Measurements from ENCODE around the gene DHRS4L2. TPM values are rescaled to one million over a fixed set of nuclear protein-coding genes. Genes with fewer than 3 reads are reported as not detected.
"Not testable (repeated sequence)": the region's sequence is repeated elsewhere in the genome, so short reads cannot be mapped to it uniquely, and the experiment has no call there.

Gene DHRS4L2
- total RNA-seq, 1 donor from 2014 or later, result 13.4 TPM

DNA sequence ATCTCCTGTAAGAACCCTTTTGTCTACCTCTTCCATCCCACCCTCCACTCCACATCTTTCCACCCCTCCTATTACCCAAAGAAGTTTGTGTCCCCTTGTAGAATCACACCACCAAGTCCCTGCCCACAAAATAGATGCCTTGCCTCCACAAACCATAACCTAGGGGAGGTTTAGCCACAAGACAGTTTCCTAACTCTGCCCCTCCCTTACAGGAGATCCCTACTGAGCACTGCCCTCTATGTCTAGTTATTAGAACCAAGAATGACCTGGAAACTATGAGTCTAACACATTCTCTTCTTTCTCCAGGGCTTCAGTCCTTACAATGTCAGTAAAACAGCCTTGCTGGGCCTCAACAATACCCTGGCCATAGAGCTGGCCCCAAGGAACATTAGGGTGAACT, 12.3 kb downstream of the DHRS4L2 start:
- H4K20me1 ChIP-seq (ENCODE audit: insufficient read depth, low read length); H3K4me3 Mint-ChIP-seq (ENCODE audit: unreplicated experiment); H3K9me3 Mint-ChIP-seq (ENCODE audit: unreplicated experiment); H3K36me3 Mint-ChIP-seq (ENCODE audit: low read depth, unreplicated experiment); H3K36me3 ChIP-seq (ENCODE audit: insufficient read depth, low read length); H3K9me3 ChIP-seq (ENCODE audit: insufficient read depth, low read depth, low read length); H3K27me3 Mint-ChIP-seq (ENCODE audit: low read depth, unreplicated experiment); FAIRE-seq; H3K4me1 Mint-ChIP-seq (ENCODE audit: low read depth, unreplicated experiment); H3K27ac ChIP-seq (ENCODE audit: low read depth, low read length); H3K27me3 ChIP-seq (ENCODE audit: insufficient read depth, low read length); H3K27ac Mint-ChIP-seq (ENCODE audit: unreplicated experiment); H3K9ac ChIP-seq (ENCODE audit: low read length); DNase-seq (ENCODE audit: low read depth); H3K4me1 ChIP-seq (ENCODE audit: insufficient read depth, low read length); H3K79me2 ChIP-seq (ENCODE audit: insufficient read depth, low read length); H3K4me3 ChIP-seq (ENCODE audit: insufficient read depth, low read depth, low read length); H3K4me2 ChIP-seq (ENCODE audit: low read length); H2AFZ ChIP-seq (ENCODE audit: low read depth, low read length): not testable (repeated sequence)

DNA sequence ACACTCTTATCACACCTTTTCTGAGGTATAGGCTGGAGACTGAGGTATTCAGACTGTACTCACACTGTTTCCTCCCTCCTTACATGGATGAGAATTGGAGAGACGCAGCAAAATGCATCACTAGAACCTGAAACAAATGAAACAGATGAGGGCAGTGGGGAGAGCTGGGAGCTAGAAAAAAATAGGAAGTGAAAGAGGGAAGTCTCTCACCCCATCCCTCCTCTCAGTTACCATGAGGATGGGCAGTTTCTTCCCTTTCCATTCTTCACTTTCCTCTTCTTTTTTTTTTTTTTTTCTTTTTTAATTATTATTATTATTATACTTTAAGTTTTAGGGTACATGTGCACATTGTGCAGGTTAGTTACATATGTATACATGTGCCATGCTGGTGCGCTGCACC, 12.9 kb downstream of the DHRS4L2 start:
- H3K4me1 ChIP-seq (ENCODE audit: insufficient read depth, low read length); H3K27me3 ChIP-seq (ENCODE audit: insufficient read depth, low read length); H3K27ac ChIP-seq (ENCODE audit: low read depth, low read length); H3K9me3 Mint-ChIP-seq (ENCODE audit: unreplicated experiment); H4K20me1 ChIP-seq (ENCODE audit: insufficient read depth, low read length); H3K4me1 Mint-ChIP-seq (ENCODE audit: low read depth, unreplicated experiment); H3K27me3 Mint-ChIP-seq (ENCODE audit: low read depth, unreplicated experiment); H3K27ac Mint-ChIP-seq (ENCODE audit: unreplicated experiment); H3K79me2 ChIP-seq (ENCODE audit: insufficient read depth, low read length); H3K36me3 ChIP-seq (ENCODE audit: insufficient read depth, low read length); H3K9ac ChIP-seq (ENCODE audit: low read length); H3K9me3 ChIP-seq (ENCODE audit: insufficient read depth, low read depth, low read length); H3K4me3 Mint-ChIP-seq (ENCODE audit: unreplicated experiment); DNase-seq (ENCODE audit: low read depth); H3K36me3 Mint-ChIP-seq (ENCODE audit: low read depth, unreplicated experiment); H2AFZ ChIP-seq (ENCODE audit: low read depth, low read length); H3K4me3 ChIP-seq (ENCODE audit: insufficient read depth, low read depth, low read length); H3K4me2 ChIP-seq (ENCODE audit: low read length); FAIRE-seq: not testable (repeated sequence)

DNA sequence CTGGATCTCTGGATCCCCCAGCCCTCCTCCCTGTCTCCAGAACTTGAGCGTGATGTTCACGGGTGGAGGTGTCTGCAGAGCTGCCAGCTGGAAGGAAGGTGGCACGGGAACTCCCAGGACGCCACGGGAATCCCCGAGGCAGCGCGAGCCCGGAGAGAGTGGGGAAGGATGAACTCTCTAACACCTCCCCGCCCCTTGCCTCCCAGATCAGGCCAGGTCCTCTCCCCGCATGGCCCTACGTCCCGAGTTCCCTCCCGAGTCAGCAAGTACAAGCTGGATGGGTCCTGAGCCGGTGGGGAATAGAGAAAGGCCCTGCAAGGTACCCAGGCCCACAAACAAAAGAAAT, 17.7 kb downstream of the DHRS4L2 start:
- H3K27me3 ChIP-seq (ENCODE audit: insufficient read depth, low read length); H3K36me3 ChIP-seq (ENCODE audit: insufficient read depth, low read length); H3K9me3 ChIP-seq (ENCODE audit: insufficient read depth, low read depth, low read length); H4K20me1 ChIP-seq (ENCODE audit: insufficient read depth, low read length); H3K9me3 Mint-ChIP-seq (ENCODE audit: unreplicated experiment); H3K27ac ChIP-seq (ENCODE audit: low read depth, low read length); H3K4me1 Mint-ChIP-seq (ENCODE audit: low read depth, unreplicated experiment); H3K36me3 Mint-ChIP-seq (ENCODE audit: low read depth, unreplicated experiment); H2AFZ ChIP-seq (ENCODE audit: low read depth, low read length); FAIRE-seq; H3K9ac ChIP-seq (ENCODE audit: low read length); H3K27me3 Mint-ChIP-seq (ENCODE audit: low read depth, unreplicated experiment); DNase-seq (ENCODE audit: low read depth); H3K4me3 Mint-ChIP-seq (ENCODE audit: unreplicated experiment); H3K27ac Mint-ChIP-seq (ENCODE audit: unreplicated experiment); H3K4me1 ChIP-seq (ENCODE audit: insufficient read depth, low read length); H3K79me2 ChIP-seq (ENCODE audit: insufficient read depth, low read length): not testable (repeated sequence)
- Histone ChIP-seq H3K4me2 (ENCODE audit: low read length) (peak overlapping the region; percentile 77), H3K4me3 (ENCODE audit: insufficient read depth, low read depth, low read length) (peak overlapping the region; percentile 23)

DNA sequence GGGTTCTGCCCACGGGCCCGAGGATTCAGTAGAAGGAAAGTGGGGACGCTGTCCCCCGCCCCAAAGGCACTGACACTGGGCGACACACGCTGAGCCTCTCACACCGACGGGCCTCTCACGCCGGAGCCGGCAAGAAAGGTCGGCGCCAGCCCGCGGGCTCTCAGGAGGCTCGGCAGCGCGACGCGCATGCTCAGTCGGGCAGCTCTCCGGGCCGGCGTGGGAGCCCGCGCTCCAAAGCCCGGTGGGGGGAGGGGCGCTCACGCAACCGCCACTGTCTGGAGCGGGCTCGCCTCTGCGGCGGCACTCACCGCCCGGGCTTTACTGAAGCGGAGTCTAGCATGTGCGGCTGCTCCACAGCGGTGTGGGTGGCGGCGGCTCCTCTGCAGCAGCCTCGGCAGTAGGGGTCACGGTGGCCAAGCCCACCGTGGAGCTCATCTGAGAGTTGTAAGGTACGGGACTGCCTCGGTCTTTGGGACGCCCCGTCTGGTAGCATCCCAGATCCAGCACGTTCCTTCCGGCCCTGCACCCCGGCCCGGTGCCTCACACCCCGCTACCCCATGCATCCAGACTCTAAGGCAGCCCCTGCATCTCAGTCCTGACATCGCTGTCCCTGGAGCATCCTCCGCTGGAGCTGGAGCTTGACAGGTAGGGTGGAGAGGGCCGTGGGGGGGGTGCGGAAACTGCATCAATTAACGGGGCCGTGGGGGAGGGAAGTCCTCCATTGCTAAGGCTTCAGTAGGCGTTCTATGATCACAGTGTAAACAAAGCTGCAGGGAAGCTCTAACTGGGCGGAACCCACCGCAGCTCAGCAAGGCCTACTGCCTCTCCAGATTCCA, 18.3 kb downstream of the DHRS4L2 start:
- H3K4me3 Mint-ChIP-seq (ENCODE audit: unreplicated experiment); H3K36me3 ChIP-seq (ENCODE audit: insufficient read depth, low read length); H2AFZ ChIP-seq (ENCODE audit: low read depth, low read length); FAIRE-seq; H3K27me3 ChIP-seq (ENCODE audit: insufficient read depth, low read length); H3K9ac ChIP-seq (ENCODE audit: low read length); H3K27ac ChIP-seq (ENCODE audit: low read depth, low read length); H3K4me1 ChIP-seq (ENCODE audit: insufficient read depth, low read length); H3K9me3 Mint-ChIP-seq (ENCODE audit: unreplicated experiment); DNase-seq (ENCODE audit: low read depth); H3K9me3 ChIP-seq (ENCODE audit: insufficient read depth, low read depth, low read length); H3K27me3 Mint-ChIP-seq (ENCODE audit: low read depth, unreplicated experiment); H3K4me1 Mint-ChIP-seq (ENCODE audit: low read depth, unreplicated experiment); H3K36me3 Mint-ChIP-seq (ENCODE audit: low read depth, unreplicated experiment); H3K79me2 ChIP-seq (ENCODE audit: insufficient read depth, low read length); H3K27ac Mint-ChIP-seq (ENCODE audit: unreplicated experiment); H4K20me1 ChIP-seq (ENCODE audit: insufficient read depth, low read length): not testable (repeated sequence)
- Histone ChIP-seq H3K4me3 (ENCODE audit: insufficient read depth, low read depth, low read length) (peak overlapping the region; percentile 23), H3K4me2 (ENCODE audit: low read length) (peak overlapping the region; percentile 77)
